ENCODE results near the gene ZCCHC7. TPM values are rescaled to one million over a fixed set of nuclear protein-coding genes. Genes with fewer than 3 reads are reported as not detected.

The ZCCHC7 gene
- total RNA-seq, 1 donor from 2014 or later, result 20.9 TPM

GRCh38 chr9:37383393-37383792 is 263.0 kb downstream of the ZCCHC7 start:
- no peaks in the 10 kb centered on the region for H3K27me3 ChIP-seq
- no peak overlapping the region for H3K27ac ChIP-seq
- H3K9me3 ChIP-seq, result no peaks in the 10 kb centered on the region
- no peak overlapping the region for H3K4me3 ChIP-seq
- H3K4me1 ChIP-seq, result no peaks in the 10 kb centered on the region
- no peak for TF ChIP-seq CTCF (IDR thresholded peaks at IDR 0.05)
- DNase-seq (no peak), ATAC-seq (no peak)
- H3K36me3 ChIP-seq, result no peaks in the 10 kb centered on the region
- intact Hi-C loops (cut with DNase I), result no loop called here

GRCh38 chr9:37383876-37384746 is 263.7 kb downstream of the ZCCHC7 start:
- Histone ChIP-seq H3K36me3 (no peaks in the 10 kb centered on the region), H3K27ac (no peak overlapping the region), H3K27me3 (no peaks in the 10 kb centered on the region), H3K4me3 (no peak overlapping the region), H3K4me1 (no peaks in the 10 kb centered on the region), H3K9me3 (no peaks in the 10 kb centered on the region)
- ATAC-seq (no peak), DNase-seq (no peak)
- intact Hi-C loops (cut with DNase I), result no loop called here
- TF ChIP-seq CTCF (IDR thresholded peaks at IDR 0.05), result no peak

- intact Hi-C loops (cut with DNase I), result no loop called here
- H3K9me3 ChIP-seq, result no peaks in the 10 kb centered on the region
These were observed 264.9 kb downstream of the ZCCHC7 start for GRCh38 chr9:37385286-37385685.

GRCh38 chr9:37386988-37387387 is 266.6 kb downstream of the ZCCHC7 start:
- H3K4me3 ChIP-seq, result no peak overlapping the region

More at GRCh38 chr9:37385286-37385685, 264.9 kb downstream of the ZCCHC7 start:
- ATAC-seq (no peak), DNase-seq (no peak)
- Histone ChIP-seq H3K27me3 (no peaks in the 10 kb centered on the region), H3K4me1 (no peaks in the 10 kb centered on the region), H3K27ac (no peak overlapping the region), H3K4me3 (no peak overlapping the region), H3K36me3 (no peaks in the 10 kb centered on the region)
- no peak for TF ChIP-seq CTCF (IDR thresholded peaks at IDR 0.05)

GRCh38 chr9:37390759-37391158 is 270.4 kb downstream of the ZCCHC7 start:
- DNase-seq (no peak), ATAC-seq (no peak)
- no peak overlapping the region for H3K27ac ChIP-seq
- H3K27me3 ChIP-seq, result no peaks in the 10 kb centered on the region
- no peaks in the 10 kb centered on the region for H3K9me3 ChIP-seq
- peak; percentile 23 for TF ChIP-seq CTCF (IDR thresholded peaks at IDR 0.05)
- H3K4me1 ChIP-seq, result no peaks in the 10 kb centered on the region
- no peaks in the 10 kb centered on the region for H3K36me3 ChIP-seq
- H3K4me3 ChIP-seq, result no peak overlapping the region
- intact Hi-C loops (cut with DNase I), result no loop called here

More at GRCh38 chr9:37386988-37387387, 266.6 kb downstream of the ZCCHC7 start:
- H3K27ac ChIP-seq, result no peak overlapping the region
- intact Hi-C loops (cut with DNase I), result no loop called here
- TF ChIP-seq CTCF (IDR thresholded peaks at IDR 0.05), result no peak
- DNase-seq, result no peak
- H3K27me3 ChIP-seq, result no peaks in the 10 kb centered on the region
- no peak for ATAC-seq
- no peaks in the 10 kb centered on the region for H3K36me3 ChIP-seq
- H3K4me1 ChIP-seq, result no peaks in the 10 kb centered on the region
- H3K9me3 ChIP-seq, result no peaks in the 10 kb centered on the region
